Cardiac fibroblast (primary cell): ENCODE data around the gene TBX1.

ENCODE experiments used
- DNase-seq, 2 donors: peaks; one replicate each; pipeline versions ENCODE4 v3.0.0 to v3.0.0-alpha.2; 2010; ENCODE audit warnings: low read depth in 2 of 2
- H3K4me3 ChIP-seq, 2 donors: replicated peaks in 1 of 2; 1 replicate in 1 of 2; 2 replicates in 1 of 2; pipeline ENCODE4 v1.5.1; 2011; ENCODE audit warnings: low read depth in 2 of 2, low read length in 2 of 2, mild to moderate bottlenecking in 2 of 2, moderate library complexity in 1 of 2
- CTCF ChIP-seq: IDR thresholded peaks from one replicate; pipeline ENCODE4 v1.5.1; 2011; ENCODE audit warnings: low read depth, mild to moderate bottlenecking, low read length, inconsistent platforms

Gene TBX1

GRCh38 chr22:19728836-19729235 is 31.7 kb upstream of the TBX1 start:
- no peak for TF ChIP-seq CTCF
- DNase-seq, result no peak
- H3K4me3 ChIP-seq, result no peak overlapping the region

DNA sequence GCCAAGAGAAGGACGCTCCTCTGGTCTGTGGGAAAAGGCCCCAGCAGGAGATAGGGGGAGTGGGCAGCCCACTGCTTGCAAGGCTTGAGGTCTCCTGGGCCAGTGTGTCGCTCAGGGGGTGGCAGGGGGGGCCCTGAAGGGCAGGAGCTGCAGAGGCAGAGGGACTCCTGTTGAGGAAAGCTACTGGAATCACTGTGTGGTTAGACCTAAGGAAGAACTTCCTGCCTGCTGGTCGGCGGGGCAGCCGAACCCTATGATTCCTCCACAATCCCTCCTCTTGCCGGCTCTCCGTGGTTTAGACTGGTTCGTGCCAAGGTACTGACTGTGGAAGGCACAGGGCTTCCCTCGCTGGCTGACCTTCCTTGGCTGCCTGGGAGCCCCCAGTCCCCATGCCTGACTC is 31.1 kb upstream of the TBX1 start:
- no peak for DNase-seq
- no peak overlapping the region for H3K4me3 ChIP-seq
- no peak for TF ChIP-seq CTCF

DNA sequence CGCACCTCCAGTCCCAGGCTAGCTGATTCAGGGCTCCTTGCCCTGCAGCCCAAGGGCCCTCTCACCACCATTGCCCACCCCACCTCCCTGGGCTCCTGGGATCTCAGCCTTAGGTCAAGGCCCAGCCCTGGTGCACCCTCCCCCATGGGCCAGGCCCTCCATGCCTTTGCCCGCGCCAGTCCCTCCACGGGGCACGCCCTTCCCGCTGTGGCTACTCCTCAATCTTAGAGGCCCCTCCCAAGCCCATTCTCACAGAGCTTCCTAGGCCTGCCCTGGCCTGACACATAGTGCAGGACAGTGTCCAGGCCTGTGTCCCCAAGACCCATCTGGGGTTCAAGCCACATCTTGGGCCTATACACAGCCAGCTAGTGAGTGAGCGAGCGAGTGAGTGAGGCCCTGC is 30.4 kb upstream of the TBX1 start:
- TF ChIP-seq CTCF, result no peak
- H3K4me3 ChIP-seq, result no peak overlapping the region
- DNase-seq, result no peak

DNA sequence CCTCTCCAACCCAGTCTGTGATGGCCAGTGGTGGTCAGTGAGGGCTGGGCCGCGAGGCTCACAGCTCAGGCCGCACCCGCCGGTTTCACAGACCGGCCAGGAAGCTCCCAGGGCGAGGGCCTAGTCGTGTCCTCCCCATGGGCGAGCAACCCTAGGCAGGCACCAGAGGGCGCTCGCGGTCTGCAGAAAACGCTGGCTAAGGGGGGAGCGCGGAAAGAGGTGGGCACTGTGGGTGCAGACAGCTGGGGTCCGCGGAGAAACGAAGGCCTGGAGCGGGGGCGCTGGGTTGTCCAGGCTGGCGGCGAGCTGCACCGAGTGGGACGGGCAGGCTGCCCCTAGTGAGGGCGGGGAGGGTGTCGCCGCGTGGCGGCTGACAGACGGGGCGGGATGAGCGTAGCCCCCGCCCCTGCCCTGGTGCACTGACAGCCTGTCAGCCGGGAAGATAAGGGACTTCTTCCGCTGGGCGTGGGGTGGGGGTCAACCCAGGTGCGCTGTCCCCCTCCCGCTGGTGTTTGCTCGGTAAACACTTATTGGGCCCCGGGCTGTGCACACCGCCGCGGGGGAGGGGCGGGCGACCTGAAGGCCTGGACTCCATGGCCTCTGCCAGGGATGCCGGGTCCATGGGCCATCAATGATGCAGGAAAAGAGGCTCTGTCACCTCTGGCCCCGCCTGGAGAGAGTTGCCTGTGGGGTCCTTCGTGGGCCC is 29.8 kb upstream of the TBX1 start:
- TF ChIP-seq CTCF, result peak; percentile 98
- peak; percentile 78 to 81 for DNase-seq
- H3K4me3 ChIP-seq, result peak overlapping the region; percentile 37 to 56

DNA sequence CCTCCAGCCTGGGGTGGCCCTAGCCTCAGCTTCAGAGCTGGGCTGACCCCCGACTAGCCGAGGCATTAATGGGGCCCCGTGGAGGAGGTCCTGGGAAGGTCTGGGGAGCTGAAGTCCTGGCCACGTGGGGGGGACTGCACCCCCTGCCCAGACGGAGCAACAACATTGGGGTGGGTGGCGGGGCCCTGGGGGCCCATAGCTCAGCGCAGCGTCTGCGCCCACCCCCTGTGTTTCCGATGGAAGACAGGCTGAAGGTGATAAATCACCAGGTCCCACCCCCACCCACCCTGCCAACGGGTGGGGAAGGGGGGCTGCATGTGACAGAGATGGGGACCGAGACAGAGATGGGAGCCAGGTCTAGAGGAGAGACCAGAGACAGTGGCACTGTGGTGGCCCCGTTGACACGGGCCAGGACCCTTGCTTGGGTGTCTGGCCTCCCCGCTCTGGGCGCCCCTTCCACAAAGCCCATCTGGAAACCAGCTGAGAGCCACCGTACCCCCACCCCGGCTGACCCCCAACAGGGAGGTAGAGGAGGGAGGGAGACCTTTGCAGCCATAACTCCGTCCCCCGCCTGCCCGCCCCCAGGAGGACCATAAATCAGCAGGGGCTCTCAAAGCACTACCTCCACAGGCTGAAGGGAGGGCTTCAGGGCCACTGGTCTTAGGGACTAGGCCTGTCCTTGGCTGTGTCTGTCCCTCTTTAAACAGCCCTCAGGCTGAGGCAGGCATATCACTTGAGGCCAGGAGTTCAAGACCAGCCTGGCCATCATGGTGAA is 29.0 kb upstream of the TBX1 start:
- no peak for DNase-seq
- TF ChIP-seq CTCF, result no peak
- H3K4me3 ChIP-seq, result no peak overlapping the region

GRCh38 chr22:19732403-19733113 is 28.0 kb upstream of the TBX1 start:
- TF ChIP-seq CTCF, result no peak
- H3K4me3 ChIP-seq, result no peak overlapping the region
- DNase-seq, result no peak
